GM20000 (cell line): ENCODE data around the gene ING4.

Source experiments
- DNase-seq: peaks from one replicate; pipeline ENCODE4 v3.0.0; 2012; ENCODE audit warnings: low spot score
- TF ChIP-seq, protein P1 (sequence below): IDR thresholded peaks from 2 replicates; pipeline ENCODE4 v1.5.1; 2012; ENCODE audit warnings: mild to moderate bottlenecking, control low read depth; ENCODE audit errors: extremely low read depth, missing control alignments

ING4 gene

DNA sequence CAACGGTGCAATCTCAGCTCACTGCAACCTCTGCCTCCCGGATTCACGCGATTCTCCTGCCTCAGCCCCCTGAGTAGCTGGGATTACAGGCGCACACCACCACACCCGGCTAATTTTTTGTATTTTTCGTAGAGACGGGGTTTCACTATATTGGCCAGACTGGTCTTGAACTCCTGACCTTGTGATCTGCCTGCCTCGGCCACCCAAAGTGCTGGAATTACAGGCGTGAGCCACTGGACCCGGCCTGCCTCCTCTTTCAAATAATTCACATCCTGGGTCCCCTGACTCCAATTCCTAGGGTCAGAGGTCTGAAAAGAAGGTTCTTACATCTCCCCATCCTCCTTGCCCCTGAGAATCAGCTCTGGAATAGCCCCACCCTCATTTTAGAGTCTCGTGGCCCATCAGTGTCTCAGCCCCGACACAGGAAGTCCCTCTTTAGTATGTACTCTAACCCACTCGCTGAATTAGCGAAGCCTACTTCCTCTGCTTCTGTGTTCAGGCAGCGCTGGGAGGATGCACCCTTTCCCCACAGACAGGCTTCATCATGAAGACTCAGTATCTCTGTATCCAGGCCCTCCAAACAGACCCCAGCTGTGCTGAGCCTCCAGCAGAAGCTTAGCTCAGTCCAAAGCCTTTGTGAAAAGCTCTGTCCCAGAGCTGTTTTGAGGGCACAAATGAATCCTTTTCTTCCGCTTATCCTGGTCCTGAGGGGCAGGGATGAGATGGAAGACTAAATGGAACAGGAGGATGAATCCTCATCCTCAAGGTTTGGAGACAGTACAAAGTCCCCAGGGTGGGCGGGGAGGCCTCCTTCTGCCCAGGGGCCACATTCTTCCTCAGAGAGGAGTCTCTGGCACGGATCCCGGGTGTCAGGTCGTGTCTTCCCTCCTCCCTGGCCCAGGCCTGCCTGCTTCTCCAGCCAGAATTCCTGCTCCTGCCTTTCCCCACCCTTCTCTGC, 30.6 kb downstream of the ING4 start:
- peak; percentile 77 for DNase-seq
- TF ChIP-seq, protein P1, sequence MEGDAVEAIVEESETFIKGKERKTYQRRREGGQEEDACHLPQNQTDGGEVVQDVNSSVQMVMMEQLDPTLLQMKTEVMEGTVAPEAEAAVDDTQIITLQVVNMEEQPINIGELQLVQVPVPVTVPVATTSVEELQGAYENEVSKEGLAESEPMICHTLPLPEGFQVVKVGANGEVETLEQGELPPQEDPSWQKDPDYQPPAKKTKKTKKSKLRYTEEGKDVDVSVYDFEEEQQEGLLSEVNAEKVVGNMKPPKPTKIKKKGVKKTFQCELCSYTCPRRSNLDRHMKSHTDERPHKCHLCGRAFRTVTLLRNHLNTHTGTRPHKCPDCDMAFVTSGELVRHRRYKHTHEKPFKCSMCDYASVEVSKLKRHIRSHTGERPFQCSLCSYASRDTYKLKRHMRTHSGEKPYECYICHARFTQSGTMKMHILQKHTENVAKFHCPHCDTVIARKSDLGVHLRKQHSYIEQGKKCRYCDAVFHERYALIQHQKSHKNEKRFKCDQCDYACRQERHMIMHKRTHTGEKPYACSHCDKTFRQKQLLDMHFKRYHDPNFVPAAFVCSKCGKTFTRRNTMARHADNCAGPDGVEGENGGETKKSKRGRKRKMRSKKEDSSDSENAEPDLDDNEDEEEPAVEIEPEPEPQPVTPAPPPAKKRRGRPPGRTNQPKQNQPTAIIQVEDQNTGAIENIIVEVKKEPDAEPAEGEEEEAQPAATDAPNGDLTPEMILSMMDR: no peak

DNA sequence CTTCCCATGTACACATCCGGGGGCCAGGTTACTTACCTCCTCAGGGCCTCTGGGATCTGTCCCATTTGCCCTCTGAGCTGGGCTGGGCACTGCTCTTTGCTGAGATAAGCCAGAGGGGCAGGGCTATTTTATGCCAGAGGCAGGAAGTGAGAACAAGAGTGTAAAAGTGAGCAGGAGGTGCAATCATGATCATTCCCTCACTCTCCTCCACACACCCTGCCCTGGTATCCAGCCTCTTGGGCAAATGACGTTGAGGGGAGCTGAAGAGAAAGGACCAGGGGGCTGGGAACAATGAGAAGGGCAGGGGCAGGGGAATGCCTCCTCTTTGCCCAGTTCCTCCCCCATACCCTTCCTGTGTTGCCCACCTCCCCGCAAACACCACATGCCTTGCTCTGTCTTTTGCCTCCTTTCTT, 31.4 kb downstream of the ING4 start:
- DNase-seq: no peak
- TF ChIP-seq, protein P1: no peak

DNA sequence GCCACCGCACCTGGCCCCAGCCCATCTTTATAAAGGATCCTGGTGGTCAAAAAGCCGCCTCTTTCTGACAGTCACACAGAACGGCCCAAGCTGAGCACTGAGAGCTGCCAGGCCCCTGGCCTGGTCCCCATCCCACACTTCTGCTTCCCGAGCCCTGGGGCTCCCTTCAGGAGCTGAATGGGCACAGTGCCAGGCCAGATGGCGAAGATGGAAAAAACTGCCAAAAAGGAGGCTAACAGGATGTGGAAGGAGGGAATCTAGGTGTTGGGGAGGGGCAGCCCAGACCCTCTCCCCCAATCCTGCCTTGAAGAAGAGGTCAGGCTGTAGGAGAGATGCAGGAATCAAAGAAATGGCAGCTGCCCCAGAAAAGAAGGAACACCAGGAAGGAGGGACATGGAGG, 32.2 kb downstream of the ING4 start:
- no peak for DNase-seq
- TF ChIP-seq, protein P1: no peak

DNA sequence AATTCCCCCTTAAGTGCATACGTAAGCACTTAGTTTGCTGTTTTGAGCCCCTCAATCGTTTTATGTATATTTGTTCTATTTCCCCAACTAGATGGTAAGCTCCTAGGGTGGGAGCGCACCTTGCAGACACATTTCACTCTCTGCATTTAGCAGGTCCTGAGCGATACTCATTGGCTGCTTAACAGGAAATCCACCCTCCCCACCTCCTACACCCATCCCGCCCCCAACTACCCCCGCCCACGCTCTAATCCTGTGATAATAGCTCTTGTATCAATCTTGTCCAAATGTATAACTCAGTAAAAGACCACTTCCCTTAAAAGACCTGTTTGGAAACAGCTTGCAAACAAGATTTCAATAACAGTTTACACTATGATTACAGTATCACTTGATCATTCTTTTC, 35.3 kb downstream of the ING4 start:
- TF ChIP-seq, protein P1: no peak
- peak; percentile 56 for DNase-seq

DNA sequence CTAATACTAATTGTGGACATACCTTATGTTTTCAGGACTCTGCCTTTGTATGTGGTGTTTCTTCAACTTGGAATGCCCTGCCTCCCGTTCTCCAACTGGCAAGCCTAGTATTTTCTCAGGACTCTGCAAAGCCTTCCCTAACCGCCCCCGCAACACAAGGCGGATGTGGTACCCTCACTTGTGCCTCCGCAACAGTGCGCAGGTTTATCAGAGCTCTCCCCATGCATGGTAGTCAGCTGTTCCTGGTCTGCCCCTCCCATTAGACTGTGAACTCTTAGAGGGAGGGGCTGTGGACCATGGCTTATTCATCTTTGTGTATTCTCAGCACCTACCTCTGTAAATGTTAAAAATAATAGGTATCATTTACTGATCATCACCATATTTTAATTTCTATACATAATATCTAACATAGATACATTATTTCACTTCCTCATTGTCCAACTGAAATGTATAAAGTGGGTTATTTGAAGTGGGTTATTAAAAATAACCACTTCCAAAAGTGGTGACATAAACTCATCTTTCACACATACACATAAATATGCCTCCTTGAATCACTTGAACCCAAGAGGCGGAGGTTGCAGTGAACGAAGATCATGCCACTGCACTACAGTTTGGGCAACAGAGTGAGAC, 36.1 kb downstream of the ING4 start:
- DNase-seq: peak; percentile 56
- TF ChIP-seq, protein P1: no peak

DNA sequence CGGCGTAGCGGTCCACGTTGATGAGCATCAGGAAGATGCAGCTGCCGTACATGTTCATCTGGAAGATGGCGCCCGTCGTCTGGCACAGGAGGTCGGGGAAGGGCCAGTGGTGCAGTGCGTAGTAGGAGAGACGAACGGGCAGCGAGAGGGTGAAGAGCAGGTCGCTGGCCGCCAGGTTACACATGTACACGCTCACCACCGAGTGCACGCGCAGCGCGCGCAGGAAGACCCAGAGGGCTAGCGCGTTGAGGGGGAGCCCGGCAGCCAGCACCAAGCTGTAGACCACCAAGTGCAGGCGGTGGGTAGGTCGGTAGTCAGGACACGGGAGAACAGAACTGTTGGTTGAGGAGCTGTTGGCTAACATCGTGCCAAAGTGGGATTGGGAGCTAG, 42.0 kb downstream of the ING4 start:
- TF ChIP-seq, protein P1: no peak
- DNase-seq: no peak

DNA sequence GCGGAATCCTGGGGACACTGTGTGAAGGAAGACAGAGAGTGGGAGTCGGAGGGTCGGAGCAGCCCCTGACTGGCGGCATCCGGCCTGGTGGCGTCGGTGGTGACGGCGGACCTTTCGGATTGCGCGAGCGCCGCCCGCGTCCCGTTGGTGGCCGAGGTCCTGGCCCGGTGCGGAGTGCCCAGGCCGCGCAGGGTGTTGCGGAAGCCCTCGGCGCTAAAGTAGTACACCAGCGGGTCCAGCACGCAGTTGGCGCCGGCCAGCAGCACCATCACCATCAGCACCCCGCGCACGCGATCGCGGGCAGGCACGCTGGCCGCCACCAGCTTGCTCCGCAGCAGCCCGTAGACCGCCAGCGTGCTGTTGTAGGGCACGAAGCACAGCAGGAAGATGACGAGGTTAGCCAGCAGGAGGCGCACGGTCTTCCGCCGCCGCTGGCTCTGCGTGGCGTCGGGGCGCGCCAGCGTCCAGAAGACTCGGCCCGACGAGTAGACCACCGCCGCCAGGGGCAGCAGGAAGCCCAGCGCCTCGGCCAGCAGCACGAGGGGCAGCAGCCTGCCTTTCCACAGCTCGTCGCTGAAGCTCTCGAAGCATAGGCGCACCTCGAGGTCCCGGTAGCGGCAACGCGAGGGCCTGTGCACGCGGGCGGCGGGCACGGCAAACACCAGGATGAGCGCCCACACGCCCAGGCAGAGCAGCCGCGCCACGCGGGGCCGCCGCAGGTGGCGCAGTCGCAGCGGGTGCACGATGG, 42.6 kb downstream of the ING4 start:
- TF ChIP-seq, protein P1: no peak
- DNase-seq: no peak
